ENCODE measurements around the gene RIN1. TPM values are rescaled to one million over a fixed set of nuclear protein-coding genes. Genes with fewer than 3 reads are reported as not detected.

RIN1 gene
- total RNA-seq, 1 donor from 2014 or later: 2.2 TPM

DNA sequence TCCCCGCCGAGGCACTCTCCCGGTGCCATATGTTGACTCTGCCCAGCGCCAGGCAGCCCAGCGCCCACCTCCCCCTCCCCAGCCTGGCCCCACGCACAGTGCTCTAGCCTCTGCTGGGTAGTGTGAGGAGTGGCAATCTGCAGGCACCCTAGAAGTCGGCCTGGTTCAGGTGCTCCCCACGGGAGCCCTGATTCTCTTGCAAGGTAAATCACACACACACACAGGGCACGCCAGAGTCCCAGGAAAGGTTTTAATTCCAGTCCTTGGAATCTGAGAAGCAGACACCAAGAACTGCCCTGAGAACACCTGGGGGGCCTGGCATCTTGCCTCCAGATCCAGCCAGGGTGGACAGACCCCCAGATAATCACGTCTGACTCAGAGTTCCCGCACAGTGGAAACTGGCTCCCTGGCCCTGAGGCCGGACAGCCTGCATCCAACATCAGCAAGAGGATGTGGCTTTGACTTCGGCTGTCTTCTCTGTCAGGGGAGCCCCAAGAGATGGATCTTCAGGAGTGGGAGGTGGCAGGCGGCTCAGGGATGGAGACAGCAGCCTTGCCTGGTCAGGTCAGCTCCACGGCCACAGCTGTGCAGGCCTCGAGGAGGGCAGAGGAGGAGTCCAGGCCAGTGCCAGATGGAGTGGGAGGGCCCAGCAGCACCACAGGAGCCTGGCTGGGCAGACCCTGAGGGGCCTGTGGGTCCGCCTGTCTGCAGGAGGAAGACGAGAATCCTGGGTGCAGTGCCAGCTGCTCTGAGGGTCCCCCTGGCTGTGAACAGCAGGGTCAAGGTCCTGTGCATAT, 1.1 kb upstream of the RIN1 start:
- DNase-seq (ENCODE audit: low spot score): no peak
- intact Hi-C loops (cut with DNase I): no loop called here

DNA sequence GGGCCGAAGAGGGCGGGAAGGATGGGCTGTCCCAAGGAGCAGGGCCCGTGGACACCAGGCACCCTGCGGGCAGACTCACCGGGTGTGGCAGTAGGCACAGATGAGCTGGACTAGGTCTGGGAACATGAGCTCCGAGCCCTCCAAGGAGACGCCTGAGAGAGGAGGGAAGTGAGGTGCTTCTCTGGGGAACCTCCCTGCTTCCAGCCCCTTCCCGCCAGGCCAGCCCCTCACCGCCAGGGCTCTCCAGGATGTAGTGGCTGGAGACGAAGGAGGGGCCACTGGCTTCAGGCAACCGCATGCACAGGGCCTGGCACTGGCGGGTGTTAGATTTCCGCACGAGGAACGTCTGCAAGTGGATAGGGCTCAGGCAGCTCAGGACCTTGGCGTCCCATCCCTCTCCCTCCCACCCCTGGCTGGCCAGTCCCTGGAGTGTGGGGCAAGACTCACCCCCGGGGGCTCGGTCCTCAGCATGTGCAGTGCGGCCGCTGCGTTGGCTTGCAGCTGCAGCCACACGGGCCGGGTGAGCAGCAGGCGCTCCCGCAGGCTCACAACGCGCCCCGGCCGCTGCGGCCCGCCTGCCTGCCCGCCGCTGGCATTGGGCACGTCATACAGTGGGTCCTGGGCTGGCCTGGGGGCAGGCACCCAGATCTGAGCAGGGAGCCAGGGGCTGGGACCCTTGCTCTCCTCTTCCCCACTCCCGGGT, 552 bp downstream of the RIN1 start:
- intact Hi-C loops (cut with DNase I): no loop called here
- no peak for DNase-seq (ENCODE audit: low spot score)

DNA sequence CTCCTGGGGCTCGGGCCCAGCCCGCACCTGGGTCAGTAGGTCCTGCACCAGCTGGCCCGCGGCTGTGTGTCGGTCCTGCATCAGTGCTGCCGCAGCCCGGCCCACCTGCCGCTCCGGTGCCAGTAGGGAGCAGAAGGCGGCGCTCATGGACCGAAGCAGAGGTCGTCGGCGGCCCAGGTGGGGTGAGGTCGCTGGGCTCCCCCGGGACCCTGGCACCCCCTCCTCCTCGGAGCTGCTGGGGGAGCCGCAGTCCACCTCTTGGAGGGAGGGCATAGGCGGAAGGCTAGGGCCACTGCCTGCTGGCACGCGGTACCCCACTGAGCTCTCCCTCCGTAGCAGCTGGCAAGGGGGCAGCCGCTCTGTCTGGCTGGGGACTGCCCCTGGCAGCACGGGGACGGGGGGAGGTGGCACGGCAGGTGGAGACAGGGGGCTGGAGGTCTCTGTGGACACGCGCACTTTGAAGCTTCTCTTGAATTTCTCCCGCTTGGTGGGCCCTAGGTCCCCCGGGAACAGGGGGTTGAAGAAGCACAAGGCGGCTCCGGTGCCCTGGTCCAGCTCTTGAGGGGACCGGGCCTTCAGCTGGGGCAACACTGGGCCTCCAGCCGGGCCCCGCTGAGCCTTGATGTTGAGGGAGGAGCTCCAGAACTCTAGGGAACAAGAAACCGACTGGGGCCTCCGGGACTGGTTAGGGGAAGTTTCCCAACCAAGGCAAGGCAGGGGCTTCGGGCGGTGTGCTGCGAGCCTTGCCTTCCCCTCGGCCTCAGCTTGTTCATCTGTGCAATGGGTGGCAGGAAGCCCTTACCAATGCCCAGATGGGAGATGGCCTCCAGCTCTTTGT, 1.4 kb downstream of the RIN1 start:
- intact Hi-C loops (cut with DNase I): no loop called here
- no peak for DNase-seq (ENCODE audit: low spot score)

DNA sequence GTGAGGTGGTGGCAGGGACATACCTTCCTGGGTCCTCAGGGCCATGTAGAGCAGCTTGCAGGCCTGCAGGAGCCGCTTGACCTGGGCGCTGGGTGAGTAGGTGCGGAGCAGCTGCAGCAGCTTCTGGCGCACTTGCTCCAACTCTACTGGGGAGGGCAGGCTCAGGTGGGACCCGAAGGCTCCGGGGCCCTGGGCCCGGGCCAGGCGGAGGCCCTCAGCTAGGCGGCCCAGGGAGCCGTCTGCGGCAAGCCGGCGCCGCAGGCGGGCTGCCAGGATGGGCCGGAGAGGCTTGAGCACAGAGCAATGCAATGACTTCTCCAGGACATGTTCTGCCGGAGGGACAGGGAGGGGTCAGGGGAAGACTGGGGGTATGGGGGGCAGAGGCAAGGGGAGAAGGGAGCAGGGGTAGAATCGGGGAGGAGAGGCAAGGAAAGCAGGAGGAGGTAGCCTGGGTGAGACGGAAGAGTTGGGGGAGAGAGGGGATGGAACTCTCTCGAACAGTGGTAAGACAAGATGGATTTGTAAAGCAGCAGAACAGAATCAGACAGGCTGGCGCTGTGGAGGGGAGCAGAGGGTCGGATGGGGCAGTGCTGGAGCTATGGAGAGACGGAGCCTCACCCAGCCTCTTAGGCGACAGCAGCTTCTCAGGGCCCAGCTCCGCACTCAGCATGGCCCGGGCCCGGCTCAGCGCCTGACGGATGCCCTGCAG, 2.2 kb downstream of the RIN1 start:
- no peak for DNase-seq (ENCODE audit: low spot score)

DNA sequence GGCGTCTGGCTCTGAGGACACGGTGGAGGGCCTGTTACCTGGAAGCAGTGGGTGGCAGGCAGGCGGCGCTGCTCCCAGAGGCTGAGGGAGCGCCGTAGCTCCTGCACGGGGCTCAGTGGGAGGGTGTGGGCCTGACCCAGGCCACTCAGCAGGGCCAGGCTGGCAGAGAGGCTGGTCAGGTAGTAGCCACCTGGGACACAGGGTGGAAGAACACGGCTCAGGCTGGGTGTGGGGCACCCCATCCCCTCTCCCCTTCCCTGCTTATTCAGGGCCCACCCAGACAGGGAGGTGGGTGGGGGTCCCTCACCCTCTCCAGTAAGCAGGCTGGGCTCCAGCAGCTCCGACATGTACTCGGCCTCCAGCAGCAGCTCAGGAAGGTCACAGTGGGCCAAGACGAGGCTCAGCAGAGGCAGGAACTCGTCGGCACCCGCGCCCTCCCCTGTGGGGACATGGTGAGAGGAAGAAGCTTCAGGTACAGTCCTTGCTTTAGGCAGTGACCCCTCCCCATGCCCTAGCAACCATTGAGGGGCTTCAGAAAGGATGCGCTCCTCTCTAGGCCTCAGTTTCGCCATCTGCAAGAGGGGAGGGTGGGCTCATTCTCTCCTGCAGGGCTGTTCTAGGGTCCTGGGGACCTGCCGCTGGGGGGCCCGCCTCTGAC, 2.9 kb downstream of the RIN1 start:
- intact Hi-C loops (cut with DNase I): no loop called here
- no peak for DNase-seq (ENCODE audit: low spot score)

More for the DNA sequence above, 2.2 kb downstream of the RIN1 start:
- intact Hi-C loops (cut with DNase I): no loop called here

DNA sequence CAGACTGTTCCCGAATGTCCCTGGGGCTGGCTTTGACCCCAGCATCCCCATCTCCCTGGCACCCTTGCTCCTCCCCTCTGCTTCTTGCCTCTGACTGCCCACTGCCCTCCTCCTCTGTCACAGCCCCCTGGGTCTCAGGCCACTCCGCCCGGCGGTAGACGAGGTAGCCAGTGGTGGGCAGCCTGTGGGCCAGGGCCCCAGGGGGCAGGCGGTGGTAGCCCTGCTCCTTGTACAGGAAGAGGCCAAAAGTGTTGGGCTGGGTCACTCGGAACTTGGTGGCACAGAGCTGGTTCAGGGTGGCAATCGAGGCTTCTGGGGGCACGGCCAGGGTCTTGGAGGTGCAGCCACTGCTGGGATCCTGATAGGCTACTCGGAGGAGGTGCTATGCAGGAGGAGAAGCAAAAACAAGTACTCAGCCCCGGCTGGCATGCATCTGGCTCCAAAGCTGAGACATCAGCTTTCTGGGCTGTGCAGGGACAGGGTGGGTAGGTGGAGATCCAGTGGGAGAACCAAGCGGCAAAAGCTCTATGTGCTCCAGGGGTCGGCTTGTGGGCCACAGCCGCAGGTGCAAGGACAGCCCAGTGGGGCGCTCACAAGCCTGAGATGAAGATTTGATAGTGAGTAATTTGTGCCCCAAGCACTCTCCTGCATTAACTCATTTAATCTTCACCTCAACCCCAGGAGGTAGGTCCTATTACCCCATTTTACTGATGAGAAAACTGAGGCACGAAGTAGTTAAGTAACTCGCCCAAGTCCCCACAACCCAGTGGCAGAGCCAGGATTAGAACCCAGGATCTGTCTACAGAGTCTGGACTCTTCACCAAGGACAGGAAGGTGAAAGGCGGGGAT, 3.6 kb downstream of the RIN1 start:
- no peak for DNase-seq (ENCODE audit: low spot score)
- intact Hi-C loops (cut with DNase I): no loop called here

DNA sequence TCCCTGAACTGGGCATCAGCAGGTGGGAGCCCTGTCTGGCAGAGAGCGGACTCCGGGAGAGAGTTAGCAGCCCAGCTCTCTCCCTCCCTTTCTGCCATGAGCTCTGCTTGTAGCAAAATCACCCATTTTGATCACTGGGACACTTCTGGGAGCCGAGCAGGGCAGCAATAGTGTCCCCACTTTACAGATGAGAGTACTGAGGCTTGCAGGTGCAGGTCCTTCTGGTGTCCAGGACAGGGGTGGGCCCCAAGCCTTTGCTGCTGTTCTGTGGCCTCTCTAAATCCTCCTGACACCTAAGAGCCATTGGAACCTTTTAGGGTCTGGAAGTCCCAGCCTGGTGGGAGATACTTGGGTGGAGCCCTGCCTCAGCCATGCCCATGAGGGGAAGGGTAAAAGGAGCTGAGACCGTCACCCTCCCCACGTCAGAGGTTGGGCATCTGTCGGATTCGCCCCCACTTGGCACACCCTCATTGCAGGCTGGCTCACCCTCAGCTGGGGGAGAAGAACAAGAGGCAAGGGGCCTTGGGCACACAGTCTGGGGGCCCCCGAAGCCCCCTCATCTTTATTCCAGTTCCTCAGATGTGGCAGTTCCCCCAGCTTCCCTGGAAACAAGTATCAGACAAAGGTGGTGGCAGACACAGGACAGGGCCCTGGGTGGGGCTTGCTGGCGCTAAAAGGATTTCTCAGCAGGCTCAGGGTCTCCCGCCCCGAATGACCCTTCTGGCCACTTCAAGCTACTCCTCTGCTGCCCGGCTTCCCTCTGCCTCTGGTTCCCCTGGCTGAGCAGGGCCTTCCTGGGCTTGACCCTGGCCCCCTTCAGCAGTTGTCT, 4.5 kb downstream of the RIN1 start:
- DNase-seq (ENCODE audit: low spot score): no peak
- intact Hi-C loops (cut with DNase I): no loop called here

DNA sequence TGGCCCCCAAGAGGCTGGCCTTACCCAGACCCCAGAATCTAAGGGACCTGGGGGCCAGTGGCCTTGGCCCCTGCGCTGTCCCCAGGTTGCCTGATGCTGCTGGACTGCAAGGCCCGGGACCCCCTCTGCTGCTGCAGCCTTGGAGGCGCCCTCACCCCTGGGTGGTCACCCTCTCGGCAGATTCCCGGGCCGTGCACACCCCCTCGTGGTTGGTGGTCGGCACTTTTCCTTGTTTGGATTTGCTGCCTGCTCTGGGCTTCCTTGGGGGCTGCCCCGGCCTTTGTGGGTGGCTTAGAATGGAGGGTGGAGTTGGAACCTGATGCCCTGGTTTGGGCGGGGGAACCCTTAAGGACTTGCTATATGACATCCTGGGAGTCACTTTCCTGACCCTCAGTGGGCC, 5.3 kb downstream of the RIN1 start:
- no peak for DNase-seq (ENCODE audit: low spot score)
- intact Hi-C loops (cut with DNase I): no loop called here

DNA sequence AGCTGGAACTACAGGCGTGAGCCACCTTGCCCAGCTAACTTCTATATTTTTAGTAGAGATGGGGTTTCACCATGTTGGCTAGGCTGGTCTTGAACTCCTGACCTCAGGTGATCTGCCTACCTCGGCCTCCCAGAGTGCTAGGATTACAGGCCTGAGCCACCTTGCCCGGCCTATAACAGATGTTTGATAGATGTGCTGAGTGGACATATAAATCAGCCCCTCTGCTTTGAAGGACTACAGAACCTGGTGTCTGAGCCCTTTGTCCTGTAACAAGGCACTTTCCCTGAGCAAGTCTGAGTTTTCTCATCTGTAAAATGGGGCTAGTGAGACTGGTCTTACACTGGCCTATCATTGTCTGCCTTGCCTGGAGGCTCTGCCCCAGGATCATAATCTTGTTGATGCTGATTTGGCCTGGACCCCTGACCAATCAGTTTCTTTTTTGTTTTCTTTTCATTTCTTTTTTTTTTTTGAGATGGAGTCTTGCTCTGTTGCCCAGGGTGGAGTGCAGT, 7.0 kb downstream of the RIN1 start:
- no peak for DNase-seq (ENCODE audit: low spot score)
- intact Hi-C loops (cut with DNase I): no loop called here

DNA sequence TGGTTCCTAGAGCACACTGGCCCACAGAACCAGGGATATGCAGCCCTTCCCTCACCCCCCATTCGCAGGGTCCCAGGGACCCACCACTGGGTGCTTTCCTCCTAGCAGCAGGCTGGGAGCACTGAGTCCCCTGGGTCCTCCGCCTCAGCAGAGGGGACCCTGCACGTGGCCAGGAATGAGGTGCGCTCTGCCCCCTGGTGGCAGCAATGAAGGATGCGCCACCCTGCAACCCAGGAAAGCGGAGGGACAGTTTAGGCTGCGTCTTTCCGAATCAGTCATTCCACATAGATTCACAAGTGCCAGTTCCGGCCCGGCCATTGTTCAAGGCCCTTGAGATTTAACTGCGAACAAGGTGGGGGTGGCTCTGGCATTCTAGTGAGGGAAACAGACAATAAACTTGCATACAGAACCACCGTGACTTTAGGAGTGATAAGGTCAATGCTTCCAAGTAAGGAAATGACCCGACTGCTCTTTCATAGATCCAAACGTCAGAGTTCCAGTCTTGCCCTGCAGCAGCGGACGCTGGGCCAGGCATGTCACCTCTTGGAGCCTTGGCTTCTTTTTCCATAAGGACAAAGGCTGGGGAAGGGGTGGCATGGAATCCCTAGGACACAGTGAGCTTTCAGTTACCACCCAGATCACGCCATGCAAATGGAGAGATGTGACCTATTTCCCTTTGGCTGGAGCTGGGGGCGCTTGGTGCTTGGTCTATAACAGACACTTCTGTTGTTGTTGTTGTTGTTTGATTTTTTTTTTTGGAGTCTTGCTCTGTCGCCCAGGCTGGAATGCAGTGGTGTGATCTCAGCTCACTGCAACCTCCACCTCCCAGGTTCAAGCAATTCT, 7.7 kb downstream of the RIN1 start:
- peak; percentile 88 for DNase-seq (ENCODE audit: low spot score)
- intact Hi-C loops (cut with DNase I): loop anchor here (1.0 kb wide), 1 partner anchor 16 kb away; no protein-coding TSS in a partner anchor

DNA sequence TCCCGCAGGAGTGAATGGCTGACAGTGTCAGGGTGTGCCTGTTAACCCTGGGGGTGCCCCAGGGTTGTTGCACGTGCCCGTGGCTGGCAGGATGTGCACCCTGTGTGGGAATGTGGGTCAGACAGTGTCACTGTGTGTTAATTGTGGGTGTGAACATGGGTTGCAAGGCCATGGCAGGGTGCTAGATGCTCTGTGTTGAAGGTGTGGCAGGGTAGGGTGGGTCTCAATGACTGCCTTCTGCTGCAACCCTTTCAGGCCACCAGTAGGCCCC, 8.3 kb downstream of the RIN1 start:
- intact Hi-C loops (cut with DNase I): loop anchor here (1.0 kb wide), 1 partner anchor 16 kb away; no protein-coding TSS in a partner anchor
- DNase-seq (ENCODE audit: low spot score): no peak

DNA sequence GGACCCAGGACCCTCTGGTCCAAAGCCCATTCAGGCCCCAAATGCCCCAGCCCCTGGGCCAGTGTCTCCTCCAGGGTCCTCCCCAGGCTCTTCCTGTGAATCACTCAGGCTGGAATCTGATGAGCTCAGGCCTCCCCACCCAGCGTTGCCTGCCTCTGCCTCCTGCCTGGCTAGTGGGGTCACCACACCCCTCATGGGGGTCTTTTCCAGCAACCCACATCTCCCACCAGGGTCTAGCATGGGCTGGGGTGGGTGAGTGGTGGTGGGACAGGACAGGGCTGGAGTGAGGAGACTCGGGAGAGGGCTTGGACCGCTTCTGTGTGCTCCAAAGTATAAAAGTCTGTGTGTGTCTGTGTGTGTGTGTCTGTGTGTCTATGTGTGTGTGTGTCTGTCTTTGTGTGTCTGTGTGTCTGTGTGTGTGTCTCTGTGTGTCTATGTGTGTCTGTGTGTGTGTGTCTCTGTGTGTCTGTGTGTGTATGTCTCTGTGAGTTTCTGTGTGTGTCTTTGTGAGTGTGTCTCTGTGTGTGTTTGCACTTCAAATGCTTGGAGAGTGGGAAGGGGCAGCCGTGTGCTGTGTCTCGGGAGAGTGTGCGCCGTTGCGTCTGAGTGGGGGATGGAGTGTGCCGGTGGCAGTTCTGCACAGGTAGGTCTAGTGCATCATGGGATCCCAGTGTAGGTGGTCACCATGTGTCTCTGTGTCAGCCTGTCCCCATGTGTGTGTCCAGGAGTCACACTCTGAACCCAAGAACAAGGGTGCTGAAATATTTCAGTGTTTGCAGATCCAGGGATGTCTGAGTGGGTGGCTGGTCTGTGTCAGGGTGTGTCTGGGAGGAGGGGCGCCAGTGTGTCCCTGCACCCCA, 8.8 kb downstream of the RIN1 start:
- DNase-seq (ENCODE audit: low spot score): no peak
- intact Hi-C loops (cut with DNase I): loop anchor here (1.0 kb wide), 1 partner anchor 15 kb away; no protein-coding TSS in a partner anchor

DNA sequence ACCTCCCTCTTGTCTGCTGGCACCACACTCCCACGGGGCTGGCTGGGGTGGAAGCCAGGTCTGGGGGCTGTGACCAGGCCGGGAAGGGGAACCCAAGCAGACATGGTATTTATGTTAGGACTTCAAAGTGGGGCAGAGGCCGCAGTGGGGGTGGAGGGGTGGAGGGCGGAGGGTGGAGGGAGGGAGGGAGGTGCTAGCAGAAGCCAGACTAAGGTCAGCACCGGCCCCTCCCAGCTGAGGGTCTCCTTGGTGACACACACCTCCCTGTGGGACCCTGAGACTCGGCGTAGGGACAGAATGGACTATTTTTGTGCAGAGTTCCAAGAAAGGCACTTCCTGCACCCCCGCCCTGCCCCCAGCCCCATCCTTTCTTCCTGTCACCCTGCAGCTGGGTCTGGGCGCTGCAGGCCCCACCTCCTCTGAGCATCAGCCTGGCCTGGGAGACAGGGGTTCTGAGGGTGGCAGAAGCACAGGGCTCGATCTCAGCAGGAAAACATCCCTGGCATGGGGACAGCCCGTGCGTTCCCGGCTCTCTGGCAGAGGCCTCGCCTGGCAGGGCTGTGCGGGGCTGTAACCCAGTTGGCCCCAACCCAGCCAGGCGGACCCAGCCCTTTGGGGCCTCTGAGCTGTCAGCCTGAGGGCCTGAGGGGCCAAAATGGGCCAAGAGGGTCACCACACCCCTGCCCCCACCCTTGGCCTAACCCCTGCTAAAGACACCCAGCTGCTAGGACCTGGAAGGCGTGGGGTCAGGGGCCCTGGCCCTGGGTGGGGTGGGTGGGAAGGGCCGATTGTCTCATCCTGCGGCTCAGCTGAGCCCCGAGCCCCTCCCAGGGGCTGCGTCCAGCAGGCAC, 9.7 kb downstream of the RIN1 start:
- intact Hi-C loops (cut with DNase I): no loop called here
- DNase-seq (ENCODE audit: low spot score): peak; percentile 90

DNA sequence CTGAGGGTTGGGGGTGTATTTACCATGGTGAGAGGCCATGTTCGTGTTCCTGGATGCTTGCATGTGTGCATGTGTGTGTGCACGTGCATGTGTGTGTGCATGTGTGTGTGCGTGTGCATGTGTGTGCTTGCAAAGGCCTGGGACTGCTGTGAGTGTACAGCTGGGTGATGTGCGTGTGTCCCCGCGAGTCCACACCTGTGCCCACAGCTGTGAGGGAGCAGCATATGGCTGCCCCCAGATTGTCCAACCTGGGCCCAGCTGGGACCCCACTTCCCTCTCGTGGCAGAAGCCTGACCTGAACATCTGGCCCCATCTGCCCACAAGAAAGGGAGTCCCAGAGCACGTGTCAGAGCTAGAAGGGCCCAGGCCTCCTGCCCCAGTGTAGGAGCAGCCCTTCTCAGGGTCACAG, 11.0 kb downstream of the RIN1 start:
- no peak for DNase-seq (ENCODE audit: low spot score)
- intact Hi-C loops (cut with DNase I): no loop called here

DNA sequence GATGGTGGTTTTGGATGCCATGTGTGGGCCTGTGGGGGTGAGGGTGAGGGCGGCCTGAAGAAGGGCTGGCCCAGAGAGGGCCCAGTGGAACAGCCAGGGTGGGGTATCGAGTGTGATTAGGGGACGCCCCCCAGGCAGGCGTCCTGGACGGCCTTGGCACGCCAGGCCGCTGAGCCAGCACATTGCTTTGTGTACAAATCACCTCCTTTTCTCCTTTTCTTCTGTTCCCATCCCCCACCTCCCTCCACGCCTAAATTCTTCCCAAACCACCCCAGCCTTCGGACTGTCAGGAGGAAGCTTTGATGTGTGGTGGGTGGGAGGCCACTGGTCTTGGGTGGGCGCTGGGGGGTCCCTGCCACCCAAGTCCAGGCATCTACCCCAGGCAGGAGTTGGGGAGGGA, 11.6 kb downstream of the RIN1 start:
- no peak for DNase-seq (ENCODE audit: low spot score)
- intact Hi-C loops (cut with DNase I): no loop called here

Measured in cardiac septum (tissue), 1 donor.